MM.1S (cell line): ENCODE measurements around the gene COX10.

Experiments used
- DNase-seq: peaks from one replicate; pipeline ENCODE4 v3.0.0-alpha.2; 2015
- H2AFZ ChIP-seq: fragments of 300-600 bp; sonication (generic); 2 replicates; pipeline ENCODE4 v1.6.0; 2016; ENCODE audit warnings: antibody characterized with exemption, low read length
- H3F3A ChIP-seq: fragments of 300-600 bp; sonication (generic); 2 replicates; pipeline ENCODE4 v1.6.1; 2016; ENCODE audit warnings: mild to moderate bottlenecking, antibody characterized with exemption, low read length, moderate library complexity, mixed read lengths; ENCODE audit not compliant: insufficient read depth
- H3K27ac ChIP-seq: fragments of 300-600 bp; sonication (generic); 2 replicates; pipeline ENCODE4 v1.5.1; 2016; ENCODE audit warnings: mild to moderate bottlenecking, low read length
- H3K27me3 ChIP-seq: fragments of 300-600 bp; sonication (generic); replicated peaks from 2 replicates; pipeline ENCODE4 v1.6.0; 2016; ENCODE audit warnings: low read length; ENCODE audit not compliant: insufficient read depth
- H3K36me3 ChIP-seq: fragments of 300-600 bp; sonication (generic); replicated peaks from 2 replicates; pipeline ENCODE4 v1.6.1; 2016; ENCODE audit warnings: mild to moderate bottlenecking, low read length, mixed read lengths; ENCODE audit not compliant: insufficient read depth
- H3K4me1 ChIP-seq: fragments of 300-600 bp; sonication (generic); 2 replicates; pipeline ENCODE4 v1.6.1; 2016; ENCODE audit warnings: low read length, mixed read lengths
- H3K4me2 ChIP-seq: fragments of 300-600 bp; sonication (generic); 2 replicates; pipeline ENCODE4 v1.6.0; 2016; ENCODE audit warnings: low read depth, low read length
- H3K4me3 ChIP-seq: fragments of 300-600 bp; sonication (generic); 2 replicates; pipeline ENCODE4 v1.5.1; 2016; ENCODE audit warnings: low read length, mixed read lengths
- H3K79me2 ChIP-seq: fragments of 300-600 bp; sonication (generic); 2 replicates; pipeline ENCODE4 v1.6.1; 2016; ENCODE audit warnings: mixed run types, low read length, mixed read lengths
- H3K9ac ChIP-seq: fragments of 300-600 bp; sonication (generic); 2 replicates; pipeline ENCODE4 v1.6.1; 2016; ENCODE audit warnings: low read length, mixed read lengths
- H3K9me2 ChIP-seq: fragments of 300-600 bp; sonication (generic); replicated peaks from 2 replicates; pipeline ENCODE4 v1.6.1; 2016; ENCODE audit warnings: mild to moderate bottlenecking, low read length, mixed read lengths; ENCODE audit not compliant: insufficient read depth
- H3K9me3 ChIP-seq: fragments of 300-600 bp; sonication (generic); replicated peaks from 2 replicates; pipeline ENCODE4 v1.6.1; 2016; ENCODE audit warnings: mild to moderate bottlenecking, low read length, mixed read lengths; ENCODE audit not compliant: insufficient read depth
- H4K20me1 ChIP-seq: fragments of 300-600 bp; sonication (generic); 2 replicates; pipeline ENCODE4 v1.6.1; 2016; ENCODE audit warnings: mild to moderate bottlenecking, low read length, moderate library complexity, mixed read lengths; ENCODE audit not compliant: insufficient read depth
- CTCF ChIP-seq: fragments of 300-600 bp; sonication (generic); IDR thresholded peaks from 2 replicates; pipeline ENCODE4 v1.5.1; 2016; ENCODE audit warnings: antibody characterized with exemption, low read length, mixed read lengths
- EZH2 ChIP-seq: fragments of 300-600 bp; sonication (generic); optimal IDR thresholded peaks from 2 replicates; pipeline ENCODE3; 2017; ENCODE audit warnings: low read depth, mild to moderate bottlenecking, antibody characterized with exemption, low read length, mixed read lengths
- EZH2phosphoT487 ChIP-seq: fragments of 300-600 bp; sonication (generic); IDR thresholded peaks from 2 replicates; pipeline ENCODE4 v1.6.1; 2018; ENCODE audit warnings: antibody characterized with exemption, low read length

Gene COX10

GRCh38 chr17:14212401-14212800 is 143.1 kb downstream of the COX10 start:
- no peak overlapping the region for H3K4me2 ChIP-seq
- H3K9me3 ChIP-seq = no peaks in the 10 kb centered on the region
- H3K9ac ChIP-seq = no peak overlapping the region
- H3K4me3 ChIP-seq = no peak overlapping the region
- no peak for TF ChIP-seq CTCF
- TF ChIP-seq EZH2phosphoT487 = no peak
- no peak for TF ChIP-seq EZH2
- no peak for DNase-seq
- no peaks in the 10 kb centered on the region for H3K4me1 ChIP-seq
- H3K79me2 ChIP-seq = no peaks in the 10 kb centered on the region
- no peaks in the 10 kb centered on the region for H3K9me2 ChIP-seq
- H3K27ac ChIP-seq = no peak overlapping the region
- H2AFZ ChIP-seq = no peak overlapping the region
- H4K20me1 ChIP-seq = no peaks in the 10 kb centered on the region
- no peaks in the 10 kb centered on the region for H3K36me3 ChIP-seq
- no peaks in the 10 kb centered on the region for H3K27me3 ChIP-seq
- H3F3A ChIP-seq = no peaks in the 10 kb centered on the region

- no peak for DNase-seq
- TF ChIP-seq EZH2phosphoT487 (no peak), EZH2 (no peak), CTCF (no peak)
Measured at GRCh38 chr17:14214271-14214670, 145.0 kb downstream of the COX10 start.

GRCh38 chr17:14222611-14223010 is 153.3 kb downstream of the COX10 start:
- no peaks in the 10 kb centered on the region for H4K20me1 ChIP-seq
- H3K9me2 ChIP-seq = no peaks in the 10 kb centered on the region
- H3F3A ChIP-seq = no peaks in the 10 kb centered on the region
- TF ChIP-seq EZH2 (no peak), CTCF (no peak), EZH2phosphoT487 (no peak)
- H3K27ac ChIP-seq = no peak overlapping the region
- no peaks in the 10 kb centered on the region for H3K4me1 ChIP-seq
- H2AFZ ChIP-seq = no peak overlapping the region
- H3K4me3 ChIP-seq = no peak overlapping the region
- H3K36me3 ChIP-seq = no peaks in the 10 kb centered on the region
- no peak for DNase-seq
- no peaks in the 10 kb centered on the region for H3K79me2 ChIP-seq
- no peaks in the 10 kb centered on the region for H3K27me3 ChIP-seq
- H3K9me3 ChIP-seq = no peaks in the 10 kb centered on the region
- no peak overlapping the region for H3K9ac ChIP-seq
- H3K4me2 ChIP-seq = no peak overlapping the region

More at GRCh38 chr17:14214271-14214670, 145.0 kb downstream of the COX10 start:
- no peak overlapping the region for H2AFZ ChIP-seq
- H3K4me3 ChIP-seq = no peak overlapping the region
- no peak overlapping the region for H3K27ac ChIP-seq
- no peaks in the 10 kb centered on the region for H3K4me1 ChIP-seq
- no peaks in the 10 kb centered on the region for H3K9me2 ChIP-seq
- H3K4me2 ChIP-seq = no peak overlapping the region
- H3K9me3 ChIP-seq = no peaks in the 10 kb centered on the region
- H3K79me2 ChIP-seq = no peaks in the 10 kb centered on the region
- no peaks in the 10 kb centered on the region for H3K36me3 ChIP-seq
- no peaks in the 10 kb centered on the region for H3K27me3 ChIP-seq
- H4K20me1 ChIP-seq = no peaks in the 10 kb centered on the region
- H3K9ac ChIP-seq = no peak overlapping the region
- H3F3A ChIP-seq = no peaks in the 10 kb centered on the region
